Activated CD4-positive, alpha-beta T cell treated with anti-CD3 and anti-CD28 coated beads, Interleukin-2, amount 50 U/mL, for 4 hours (primary cell): ENCODE data around the gene ARID5A.
A peak's percentile ranks its signal among the peaks of the same experiment; 100 is the strongest.
"Not testable (repeated sequence)": the region's sequence is repeated elsewhere in the genome, so short reads cannot be mapped to it uniquely, and the experiment has no call there.

ENCODE experiments used
- DNase-seq, 2 experiments: peaks; one replicate each; pipeline ENCODE4 v3.0.0-alpha.2; 2020

The ARID5A gene

DNA sequence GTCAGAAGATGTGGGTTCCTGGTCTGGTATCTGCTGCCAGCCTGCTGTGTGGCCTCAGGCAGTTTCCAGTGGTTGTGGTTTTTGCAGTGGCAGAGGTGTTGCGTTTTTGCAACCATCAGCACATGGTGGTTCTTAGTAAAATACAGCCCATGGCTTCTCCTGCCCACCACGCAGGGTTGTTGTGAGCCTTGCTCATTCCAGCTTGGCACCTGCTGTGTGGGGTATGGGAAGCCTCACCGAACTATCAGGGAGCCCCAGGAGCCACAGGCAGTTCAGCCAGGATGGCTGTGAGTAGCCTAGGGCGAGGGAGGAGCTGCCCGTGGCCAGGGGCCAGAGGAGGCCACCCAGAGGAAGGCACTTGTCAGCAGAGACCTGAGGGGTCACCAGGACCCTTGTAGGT, 9.8 kb downstream of the ARID5A start:
- DNase-seq: no peak

DNA sequence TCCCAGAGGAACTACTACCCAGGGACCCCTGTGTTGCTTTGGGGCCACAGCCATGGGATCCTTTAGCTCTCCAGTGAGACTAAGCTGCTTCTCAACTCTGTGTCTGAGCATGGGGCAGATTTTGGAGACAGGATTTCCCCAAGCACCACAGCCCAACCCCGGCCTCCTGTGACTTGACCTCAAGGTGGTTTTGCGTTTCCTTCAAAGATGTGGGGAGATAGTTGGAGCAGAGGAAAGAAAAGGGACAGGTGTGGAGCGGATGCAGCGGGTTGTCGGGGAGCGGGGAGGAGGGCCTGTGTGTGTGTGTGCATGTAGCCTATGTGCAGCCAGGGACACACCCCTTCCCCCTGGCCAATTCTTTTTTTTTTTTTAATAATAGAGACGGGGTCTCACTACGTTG, 10.2 kb downstream of the ARID5A start:
- no peak for DNase-seq

DNA sequence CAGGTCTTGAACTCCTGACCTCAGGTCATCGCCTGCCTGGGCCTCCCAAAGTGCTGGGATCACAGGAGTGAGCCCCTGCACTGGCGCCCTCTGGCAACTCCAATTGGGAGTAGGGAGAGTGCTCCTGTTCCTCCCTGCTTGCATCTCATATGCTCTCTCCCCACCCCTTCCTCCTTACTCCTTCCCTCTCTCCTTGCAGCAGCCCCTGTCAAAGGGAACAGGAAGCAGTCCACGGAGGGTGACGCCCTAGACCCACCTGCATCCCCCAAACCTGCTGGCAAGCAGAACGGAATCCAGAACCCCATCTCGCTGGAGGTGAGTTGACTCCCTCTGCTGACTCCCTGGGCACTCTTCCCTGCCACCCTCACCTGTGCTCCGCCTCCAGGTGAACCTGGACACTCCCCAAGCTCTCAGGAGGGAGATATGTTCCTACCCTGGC, 10.7 kb downstream of the ARID5A start:
- no peak for DNase-seq

- DNase-seq: no peak
These were observed 11.2 kb downstream of the ARID5A start for GRCh38 chr2:96547731-96548171.

GRCh38 chr2:96548558-96549465, 12.3 kb downstream of the ARID5A start:
- no peak for DNase-seq

DNA sequence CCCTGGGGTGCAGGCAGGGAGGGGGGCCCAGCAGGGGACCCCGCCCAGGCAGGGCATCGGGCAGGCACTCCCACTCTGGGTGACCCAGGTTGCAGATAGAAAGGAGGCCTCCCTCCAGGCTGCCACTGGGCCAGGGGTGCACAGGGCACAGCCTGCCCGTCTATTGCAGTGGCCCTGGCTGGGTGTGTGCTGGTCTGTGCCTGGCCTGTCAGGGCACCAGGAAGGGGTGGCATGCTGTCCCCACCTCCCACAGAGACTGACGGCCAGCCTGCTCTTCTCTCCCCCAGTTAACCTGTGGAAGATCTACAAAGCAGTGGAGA, 12.9 kb downstream of the ARID5A start:
- DNase-seq: no peak

DNA sequence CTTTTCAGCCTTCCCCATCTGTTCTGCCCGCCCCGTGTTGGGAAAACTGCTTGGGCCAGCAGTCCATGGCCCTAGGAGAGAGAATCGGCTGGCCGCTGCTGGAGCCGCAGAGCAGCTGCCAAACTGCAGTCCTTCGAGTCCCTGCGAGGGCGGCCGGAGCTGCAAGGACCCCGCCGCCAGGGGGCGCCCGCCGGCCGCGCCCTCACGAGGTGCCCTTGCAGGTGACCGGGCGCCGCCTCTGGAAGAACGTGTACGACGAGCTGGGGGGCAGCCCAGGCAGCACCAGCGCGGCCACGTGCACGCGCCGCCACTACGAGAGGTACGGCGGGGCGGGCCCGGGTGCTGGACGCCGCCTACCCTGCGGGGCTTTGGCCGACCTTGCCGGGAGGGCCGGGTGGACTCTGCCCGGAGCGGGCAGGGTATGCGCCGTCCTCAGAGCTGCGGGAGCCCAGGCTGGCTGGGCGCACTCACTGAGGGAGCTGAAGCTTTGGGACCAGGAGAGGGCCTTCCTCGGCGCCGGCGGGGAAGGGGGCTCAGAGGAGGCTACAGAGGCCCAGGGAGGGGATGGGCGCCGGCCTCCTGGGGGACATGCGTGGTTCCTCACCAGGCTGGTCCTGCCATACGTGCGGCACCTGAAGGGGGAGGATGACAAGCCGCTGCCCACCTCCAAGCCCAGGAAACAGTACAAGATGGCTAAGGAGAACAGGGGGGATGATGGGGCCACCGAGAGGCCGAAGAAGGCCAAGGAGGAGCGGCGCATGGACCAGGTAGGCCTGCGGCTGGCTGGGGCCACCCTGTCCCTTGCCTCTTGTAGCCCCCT, 13.6 kb downstream of the ARID5A start:
- no peak for DNase-seq

DNA sequence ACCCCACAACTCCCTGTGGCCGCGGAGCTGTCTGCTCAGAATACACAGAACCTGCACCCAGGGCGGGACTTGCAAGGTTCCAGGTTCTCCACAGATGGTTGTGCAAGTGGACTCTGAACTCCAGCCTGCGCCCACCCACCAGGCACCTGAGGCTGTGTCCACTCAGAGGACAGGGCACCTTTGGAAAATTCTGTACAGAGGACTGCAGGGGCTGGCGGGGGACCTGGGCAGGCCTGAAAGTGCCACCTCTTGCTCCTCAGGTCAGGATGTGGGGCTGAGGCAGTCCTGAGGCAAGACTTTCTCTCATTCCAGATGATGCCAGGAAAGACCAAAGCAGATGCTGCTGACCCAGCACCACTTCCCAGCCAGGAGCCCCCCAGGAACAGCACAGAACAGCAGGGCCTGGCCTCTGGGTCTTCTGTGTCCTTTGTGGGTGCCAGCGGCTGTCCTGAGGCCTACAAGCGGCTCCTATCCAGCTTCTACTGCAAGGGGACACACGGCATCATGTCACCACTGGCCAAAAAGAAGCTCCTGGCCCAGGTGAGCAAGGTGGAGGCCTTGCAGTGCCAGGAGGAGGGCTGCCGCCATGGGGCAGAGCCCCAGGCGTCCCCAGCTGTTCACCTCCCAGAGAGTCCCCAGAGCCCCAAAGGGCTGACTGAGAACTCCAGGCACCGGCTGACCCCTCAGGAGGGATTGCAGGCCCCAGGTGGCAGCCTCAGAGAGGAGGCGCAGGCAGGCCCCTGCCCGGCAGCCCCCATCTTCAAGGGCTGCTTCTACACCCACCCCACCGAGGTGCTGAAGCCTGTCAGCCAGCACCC, 14.4 kb downstream of the ARID5A start:
- DNase-seq: no peak

DNA sequence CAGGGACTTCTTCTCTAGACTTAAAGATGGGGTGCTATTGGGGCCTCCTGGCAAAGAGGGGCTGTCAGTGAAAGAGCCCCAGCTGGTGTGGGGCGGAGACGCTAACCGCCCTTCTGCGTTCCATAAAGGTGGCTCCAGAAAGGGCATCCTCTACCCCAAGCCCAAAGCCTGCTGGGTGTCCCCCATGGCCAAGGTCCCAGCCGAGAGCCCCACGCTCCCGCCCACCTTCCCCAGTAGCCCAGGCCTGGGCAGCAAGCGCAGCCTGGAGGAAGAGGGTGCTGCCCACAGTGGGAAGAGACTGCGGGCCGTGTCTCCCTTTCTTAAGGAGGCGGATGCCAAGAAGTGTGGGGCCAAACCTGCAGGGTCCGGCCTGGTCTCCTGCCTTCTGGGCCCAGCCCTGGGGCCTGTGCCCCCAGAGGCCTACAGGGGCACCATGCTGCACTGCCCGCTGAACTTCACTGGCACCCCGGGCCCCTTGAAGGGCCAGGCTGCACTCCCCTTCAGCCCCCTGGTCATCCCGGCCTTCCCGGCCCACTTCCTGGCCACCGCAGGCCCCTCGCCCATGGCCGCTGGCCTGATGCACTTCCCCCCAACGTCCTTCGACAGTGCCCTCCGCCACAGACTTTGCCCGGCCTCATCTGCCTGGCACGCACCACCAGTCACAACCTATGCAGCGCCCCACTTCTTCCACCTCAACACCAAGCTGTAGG, 15.2 kb downstream of the ARID5A start:
- no peak for DNase-seq

DNA sequence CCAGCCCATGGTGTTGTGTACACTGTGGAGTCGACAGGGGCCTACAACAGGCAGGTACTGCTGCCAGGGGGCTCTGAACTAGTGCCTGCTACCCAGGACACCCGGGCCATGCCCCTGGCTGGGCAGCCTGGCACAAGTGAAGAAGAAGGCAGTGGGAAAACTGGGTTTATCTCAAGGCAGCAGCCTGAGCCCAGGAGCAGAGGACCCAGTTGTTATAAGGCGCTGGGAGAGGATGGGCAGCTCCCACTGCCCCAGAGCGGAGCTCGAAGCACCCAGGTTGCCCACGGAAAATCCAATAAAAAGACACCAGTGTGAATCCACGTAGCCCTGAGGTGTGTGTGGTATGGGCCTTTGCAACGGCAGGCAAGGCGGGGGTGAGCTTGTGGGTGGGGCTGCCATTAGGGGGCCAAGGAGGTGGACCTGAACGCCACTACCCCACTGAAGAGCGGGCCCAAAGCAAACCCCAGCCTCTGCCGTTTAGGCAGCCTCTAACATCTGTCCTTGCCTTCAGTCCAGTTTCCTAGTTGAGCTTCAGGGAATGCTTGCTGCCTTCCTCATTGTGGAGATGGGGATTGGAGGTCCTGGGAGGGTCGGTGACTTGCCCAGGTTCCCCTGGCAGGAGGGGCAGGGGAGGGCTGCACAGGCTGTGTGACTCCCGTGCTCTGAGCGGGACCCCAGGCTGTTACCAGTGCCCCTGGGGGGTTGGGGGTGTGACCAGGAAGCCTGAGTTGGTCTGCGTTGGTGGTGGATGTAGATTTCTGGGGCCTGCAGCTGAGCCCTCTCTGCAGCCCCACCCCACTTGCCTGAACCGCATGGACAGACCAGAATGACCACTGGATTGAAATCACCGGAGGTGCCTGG, 16.0 kb downstream of the ARID5A start:
- no peak for DNase-seq

DNA sequence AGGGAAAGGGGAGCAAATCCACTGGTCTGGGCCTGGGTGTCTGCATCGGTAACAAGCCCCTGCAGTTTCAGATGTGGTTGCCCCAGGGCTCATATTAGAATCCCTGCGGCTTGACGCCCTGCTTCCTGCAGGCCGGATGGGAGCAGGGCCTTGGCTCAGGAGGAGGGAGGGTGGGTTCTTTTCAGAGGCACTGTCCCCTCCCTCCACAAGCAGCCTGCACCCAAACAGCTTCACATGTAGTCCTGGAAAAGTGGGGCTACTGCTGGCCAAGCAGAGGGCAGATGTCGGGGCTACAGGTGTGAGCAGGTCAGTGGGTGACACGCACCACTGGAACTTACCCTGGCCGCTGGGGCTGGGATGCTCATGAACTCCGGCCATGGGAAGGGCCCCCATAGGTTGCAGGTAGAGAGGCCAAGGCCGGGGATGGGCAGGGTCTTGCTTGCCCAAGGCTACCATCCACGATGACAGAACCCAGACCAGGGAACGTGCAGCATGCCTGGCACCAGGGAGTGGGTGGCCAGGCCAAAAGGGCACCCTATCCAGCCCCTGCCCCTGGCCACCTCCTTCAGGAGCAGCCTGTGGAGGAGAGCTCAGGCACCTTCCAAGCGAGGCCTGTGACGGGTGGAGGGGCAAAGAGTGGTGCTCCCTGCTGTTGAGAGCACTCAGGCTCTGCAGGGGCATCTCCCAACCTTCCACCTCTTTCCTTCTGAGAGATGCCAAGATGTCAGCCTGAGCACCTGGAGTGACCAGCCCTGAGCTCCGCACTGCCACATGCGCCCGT, 16.8 kb downstream of the ARID5A start:
- DNase-seq: no peak

GRCh38 chr2:96553957-96554292, 17.4 kb downstream of the ARID5A start:
- not testable (repeated sequence) for DNase-seq

DNA sequence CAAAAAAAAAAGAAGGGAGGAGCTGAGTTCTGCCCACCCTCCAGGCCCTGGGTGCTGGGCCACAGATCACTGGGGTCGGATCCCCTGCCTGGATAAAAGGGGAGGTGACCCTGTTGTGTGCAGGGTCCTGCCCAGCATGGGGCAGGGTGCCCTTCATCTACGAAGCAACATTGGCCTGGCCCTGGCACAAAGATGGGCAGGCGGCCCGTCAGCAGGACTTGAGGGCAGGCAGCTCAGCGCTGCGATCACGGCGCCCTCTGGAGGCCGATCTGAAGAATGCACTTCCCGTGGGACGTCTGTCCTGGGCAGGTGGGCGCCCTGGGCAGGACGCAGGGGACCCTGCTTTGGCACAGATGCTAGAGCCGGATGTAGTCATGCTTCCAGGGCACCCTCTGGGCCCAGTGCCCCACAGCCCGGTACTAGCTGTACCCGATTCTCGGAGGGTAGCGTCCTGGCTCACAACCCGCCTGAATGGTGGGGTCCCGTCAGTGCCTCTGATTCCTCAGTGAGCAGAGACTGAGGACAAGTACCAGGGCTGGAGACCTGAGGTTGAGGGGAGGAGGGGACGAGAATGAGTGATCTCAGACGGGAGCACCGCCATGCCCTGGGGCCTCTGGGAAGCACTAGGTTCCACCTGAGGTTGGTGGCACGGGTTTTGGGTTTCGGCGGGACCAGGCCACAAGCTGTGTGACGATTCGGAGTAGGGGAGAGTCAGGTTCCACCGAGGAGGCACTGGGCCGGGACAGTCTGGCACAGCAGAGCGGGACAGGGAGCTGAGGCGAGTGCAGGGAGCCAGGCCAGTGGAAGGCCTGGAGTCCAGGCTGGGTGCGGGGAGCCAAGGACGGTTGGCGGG, 18.0 kb downstream of the ARID5A start:
- DNase-seq: peak; percentile 53 to 64

GRCh38 chr2:96555146-96555610, 18.6 kb downstream of the ARID5A start:
- DNase-seq: no peak

DNA sequence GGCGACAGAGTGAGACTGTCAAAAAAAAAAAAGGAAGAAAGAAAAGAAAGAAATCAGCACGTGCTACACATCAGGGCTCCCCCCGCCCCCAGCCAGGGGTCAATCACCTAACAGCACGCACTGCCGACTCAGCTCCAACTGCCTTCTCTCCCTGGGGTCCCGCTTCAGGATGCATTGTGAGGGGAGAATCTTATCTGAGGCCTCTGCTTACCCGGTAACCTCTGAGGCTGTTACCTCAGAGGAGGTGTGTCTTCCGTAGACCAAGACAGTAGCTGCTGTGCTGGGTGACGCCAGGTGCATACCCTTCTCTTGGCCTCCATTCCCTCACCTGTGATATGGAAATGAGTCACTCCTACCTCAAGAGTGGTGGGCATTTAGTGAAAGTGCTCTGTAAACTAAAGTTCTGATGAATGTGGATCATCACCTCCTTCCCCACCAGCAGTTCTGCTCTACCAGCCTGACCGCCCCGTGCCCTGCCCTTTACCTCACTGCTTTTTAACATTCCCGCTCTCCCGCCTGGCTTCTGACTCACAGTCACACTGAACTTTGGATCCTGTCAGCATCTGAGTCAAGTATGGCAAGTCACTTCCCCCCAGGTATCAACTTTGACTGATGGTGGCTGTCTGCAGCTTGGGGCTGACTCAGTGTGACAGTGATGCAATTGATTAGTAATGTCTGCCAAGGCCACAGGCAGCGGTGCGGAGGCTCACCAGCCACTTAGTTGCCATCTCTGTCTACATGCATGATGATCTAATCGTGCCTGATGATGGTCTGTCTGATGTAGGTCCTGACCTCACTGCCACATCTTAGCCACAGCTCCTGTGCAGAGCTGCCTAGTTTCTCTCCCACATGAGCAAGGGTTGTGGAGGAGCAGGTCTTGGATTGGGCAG, 20.1 kb downstream of the ARID5A start:
- DNase-seq: peak; percentile 53 to 61

DNA sequence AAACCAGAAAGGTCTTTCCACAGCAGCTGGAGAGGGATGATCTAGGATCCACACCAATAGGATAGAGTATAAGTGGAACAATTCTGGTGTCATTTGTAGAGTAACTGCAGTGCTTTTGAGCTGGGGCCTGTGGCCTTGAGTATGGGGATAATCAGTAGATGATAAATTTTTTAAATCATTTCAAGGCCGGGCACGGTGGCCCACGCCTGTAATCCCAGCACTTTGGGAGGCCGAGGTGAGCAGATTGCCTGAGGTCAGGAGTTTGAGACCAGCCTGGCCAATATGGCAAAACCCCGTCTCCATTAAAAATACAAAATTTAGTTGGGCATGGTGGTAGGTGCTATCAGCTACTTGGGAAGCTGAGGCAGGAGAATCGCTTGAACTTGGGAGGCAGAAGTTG, 20.9 kb downstream of the ARID5A start:
- not testable (repeated sequence) for DNase-seq

DNA sequence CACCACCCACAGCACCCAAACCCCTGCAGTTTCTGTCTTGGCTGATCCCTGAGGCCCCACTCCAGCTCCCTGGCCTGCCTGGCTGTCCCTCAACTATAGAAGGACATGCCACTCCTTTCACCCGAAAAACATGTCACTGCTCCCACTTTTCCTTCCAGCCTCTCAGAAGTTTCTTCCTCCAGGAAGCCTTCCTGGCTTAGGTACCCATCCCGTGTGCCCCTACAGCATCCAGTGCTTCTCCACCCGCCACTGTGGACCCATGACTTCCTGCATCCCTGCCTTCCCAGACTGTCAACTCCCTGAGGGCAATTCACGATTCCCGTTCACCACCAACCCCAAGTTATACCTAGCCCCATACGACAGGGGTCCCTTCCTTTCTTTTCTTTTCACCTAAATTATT, 21.5 kb downstream of the ARID5A start:
- DNase-seq: no peak

DNA sequence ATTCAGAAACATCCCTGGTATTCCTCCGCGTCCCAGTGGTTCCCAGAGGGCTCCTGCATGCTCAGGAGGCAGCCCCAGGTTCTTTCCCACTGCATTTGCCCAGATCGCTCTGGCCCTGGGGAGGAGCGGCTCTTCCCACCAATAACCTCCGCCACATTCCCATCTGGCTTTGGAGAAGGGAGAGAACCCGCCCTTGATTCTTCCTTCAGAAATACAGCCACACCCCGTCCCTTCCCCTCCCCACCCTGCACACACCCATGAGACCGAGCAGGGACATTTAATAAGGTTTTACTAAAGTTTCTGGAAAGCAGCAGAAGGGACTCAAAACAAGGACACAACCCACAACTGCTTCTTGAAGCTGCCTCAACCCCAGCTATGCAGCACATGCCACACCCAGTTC, 21.9 kb downstream of the ARID5A start:
- no peak for DNase-seq

DNA sequence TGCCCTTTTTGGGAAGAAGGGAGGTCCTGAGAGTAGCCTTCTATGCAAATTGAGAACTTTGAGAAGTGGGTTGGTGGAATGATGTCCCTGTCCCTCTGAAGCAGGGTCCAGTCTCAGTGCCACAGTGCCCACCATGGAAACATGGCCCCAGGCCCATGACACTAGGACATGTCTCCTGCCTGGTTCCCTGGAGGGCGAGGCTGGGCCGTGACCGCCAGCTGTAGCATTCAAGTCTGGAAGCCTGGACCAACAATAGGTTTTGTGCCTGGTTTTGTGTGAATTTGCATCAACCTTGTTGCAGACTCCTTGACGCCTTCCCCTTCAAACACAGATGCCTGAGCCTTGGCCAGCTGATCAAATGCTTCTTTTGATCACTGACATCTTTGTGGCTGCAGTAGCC, 27.5 kb downstream of the ARID5A start:
- no peak for DNase-seq
